Tibial nerve (tissue), 4 donors: Measurements from ENCODE around the gene CIB2. TPM values are rescaled to one million over a fixed set of nuclear protein-coding genes. Genes with fewer than 3 reads are reported as not detected.
A peak's percentile ranks its signal among the peaks of the same experiment; 100 is the strongest.

Experiments used
- DNase-seq, 2 donors: peaks; one replicate each; pipeline ENCODE4 v3.0.0-alpha.2; 2019; ENCODE audit warnings: low spot score in 2 of 2
- H3K27ac ChIP-seq, 4 donors: fragments of 200-600 bp; sonication (generic) in 3 of 4; one replicate each; pipeline ENCODE4 v1.5.1; 2017 to 2019; ENCODE audit warnings: mild to moderate bottlenecking in 1 of 4
- H3K27me3 ChIP-seq, 2 donors: fragments of 200-600 bp; sonication (generic) in 1 of 2; one replicate each; pipeline versions ENCODE4 v1.5.1 to v1.6.0; 2017 to 2019
- H3K36me3 ChIP-seq, 3 donors: fragments of 200-600 bp; sonication (generic); one replicate each; pipeline ENCODE4 v1.5.1; 2018 to 2019
- H3K4me1 ChIP-seq, 4 donors: fragments of 200-600 bp; sonication (generic) in 3 of 4; one replicate each; pipeline ENCODE4 v1.5.1; 2017 to 2019
- H3K4me3 ChIP-seq, 4 donors: fragments of 200-600 bp; sonication (generic) in 3 of 4; one replicate each; pipeline ENCODE4 v1.5.1; 2017 to 2019; ENCODE audit warnings: mild to moderate bottlenecking in 1 of 4, moderate library complexity in 1 of 4
- H3K9me3 ChIP-seq, 4 donors: fragments of 200-600 bp; sonication (generic) in 3 of 4; one replicate each; pipeline ENCODE4 v1.5.1; 2017 to 2019
- CTCF ChIP-seq, 5 experiments: fragments of 200-600 bp in 3 of 5; fragments of 450-650 bp in 2 of 5; sonication (generic) in 3 of 5; IDR thresholded peaks; one replicate each; pipeline ENCODE4 v1.5.1; 2016 to 2019; ENCODE audit warnings: antibody characterized with exemption in 5 of 5, mild to moderate bottlenecking in 3 of 5, moderate library complexity in 2 of 5
- EP300 ChIP-seq, 2 donors: sonication (generic); formaldehyde crosslinking; IDR thresholded peaks; one replicate each; pipeline ENCODE4 v1.6.1; 2017; ENCODE audit warnings: antibody characterized with exemption in 2 of 2, mild to moderate bottlenecking in 1 of 2
- POLR2A ChIP-seq, 2 donors: fragments of 450-650 bp; IDR thresholded peaks; one replicate each; pipeline ENCODE4 v1.6.1; 2017; ENCODE audit warnings: antibody characterized with exemption in 2 of 2, mild to moderate bottlenecking in 2 of 2, moderate library complexity in 2 of 2
- WGBS, 2 donors: methylation state at CpG; one replicate each; pipeline ENCODE4 v1.1.5; 2018; 5-methylcytosine and 5-hydroxymethylcytosine counted together
- total RNA-seq, 4 donors: library from RNA; depleted of rRNA; stranded (reverse); fragments of >200 nt; gene quantifications; one replicate each; pipeline ENCODE4 v1.1.0, GENCODE V29; 2016

The CIB2 gene
- total RNA-seq, 4 donors from 2014 or later = 0.63 to 11.0 (median 2.8) TPM

GRCh38 chr15:78177447-78177873 is 46.2 kb upstream of the CIB2 start:
- DNase-seq = peak in 1 of 2 donors; percentile 18
- Histone ChIP-seq H3K9me3 (no peaks in the 10 kb centered on the region), H3K27ac (no peak overlapping the region), H3K27me3 (no peaks in the 10 kb centered on the region), H3K36me3 (peaks cover 0 to 22% (median 0%) of the 10 kb centered on the region in 3 donors), H3K4me1 (no peaks in the 10 kb centered on the region), H3K4me3 (no peak overlapping the region)
- TF ChIP-seq CTCF (IDR thresholded peaks at IDR 0.05) (peak; percentile 48 to 71 (median 54)), POLR2A (IDR thresholded peaks at IDR 0.05) (no peak)
- 26 to 28% methylated on average over 9 to 12 of the region's 12 CpGs for WGBS, 2 donors

DNA sequence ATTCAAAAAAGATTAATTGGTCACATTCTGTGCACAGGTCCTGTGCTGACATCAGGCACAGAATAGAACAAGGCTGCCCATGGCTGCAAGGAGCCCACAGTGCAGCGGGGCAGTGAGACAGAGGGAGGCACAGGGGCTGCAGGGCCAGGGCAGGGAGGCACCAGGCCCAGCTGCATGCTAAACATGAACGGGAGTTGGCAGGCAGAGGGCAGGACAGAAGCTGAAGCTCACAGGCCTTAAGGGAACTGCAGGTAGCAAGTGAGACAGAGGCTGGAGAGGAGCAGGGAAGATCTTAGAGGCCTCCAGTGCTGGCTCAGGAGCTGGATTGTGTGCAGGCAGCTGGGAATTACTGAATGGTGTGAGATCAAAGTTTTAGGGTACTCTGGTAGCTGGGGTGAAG is 44.1 kb upstream of the CIB2 start:
- TF ChIP-seq EP300 (IDR thresholded peaks at IDR 0.05) (no peak), CTCF (IDR thresholded peaks at IDR 0.05) (no peak), POLR2A (IDR thresholded peaks at IDR 0.05) (no peak)
- DNase-seq = no peak
- Histone ChIP-seq H3K4me3 (no peak overlapping the region), H3K9me3 (peaks cover 0 to 5% (median 0%) of the 10 kb centered on the region in 4 donors), H3K27ac (no peak overlapping the region), H3K4me1 (no peaks in the 10 kb centered on the region), H3K27me3 (no peaks in the 10 kb centered on the region), H3K36me3 (peaks cover 0 to 43% (median 12%) of the 10 kb centered on the region in 3 donors)
- WGBS, 2 donors = 29 to 41% methylated on average over 1 to 2 of the region's 2 CpGs

GRCh38 chr15:78174401-78174800 is 43.2 kb upstream of the CIB2 start:
- no peak for DNase-seq
- H3K27ac ChIP-seq = no peak overlapping the region
- peaks cover 0 to 5% (median 0%) of the 10 kb centered on the region in 4 donors for H3K9me3 ChIP-seq
- TF ChIP-seq EP300 (IDR thresholded peaks at IDR 0.05) (no peak), POLR2A (IDR thresholded peaks at IDR 0.05) (no peak), CTCF (IDR thresholded peaks at IDR 0.05) (no peak)
- H3K4me1 ChIP-seq = no peaks in the 10 kb centered on the region
- peaks cover 0 to 52% (median 12%) of the 10 kb centered on the region in 3 donors for H3K36me3 ChIP-seq
- no peak overlapping the region for H3K4me3 ChIP-seq
- WGBS, 2 donors = 72 to 83% methylated on average over 5 to 8 of the region's 9 CpGs
- no peaks in the 10 kb centered on the region for H3K27me3 ChIP-seq

DNA sequence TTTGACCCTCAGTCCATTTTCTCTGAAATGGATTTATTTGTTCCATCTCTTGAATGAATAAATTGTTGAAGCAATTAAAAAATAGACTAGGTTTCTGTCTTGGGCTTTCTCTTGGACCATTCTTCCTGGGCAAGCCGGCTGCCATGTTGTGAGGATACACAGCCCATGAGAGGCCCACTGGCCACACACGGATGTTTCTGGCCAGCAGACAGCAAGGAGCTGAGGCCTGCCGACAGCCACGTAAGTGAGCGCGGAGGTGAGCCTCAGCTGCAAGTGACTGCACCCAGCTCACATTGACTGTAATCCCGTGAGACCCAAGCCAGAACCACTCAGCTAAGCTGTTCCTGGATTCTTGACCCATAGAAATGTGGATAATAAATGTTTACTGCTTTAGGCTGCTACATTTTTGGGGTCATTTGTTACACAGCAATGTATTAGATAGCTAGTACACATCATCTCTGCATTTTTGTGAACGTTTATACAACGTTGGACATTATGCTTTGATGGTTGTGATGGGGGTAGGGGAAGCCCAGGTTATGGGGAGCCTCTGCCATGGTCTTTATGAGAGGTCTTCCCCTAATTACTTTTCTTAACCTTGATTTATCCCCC is 40.7 kb upstream of the CIB2 start:
- no peak overlapping the region for H3K27ac ChIP-seq
- peaks cover 0 to 4% (median 0%) of the 10 kb centered on the region in 4 donors for H3K4me1 ChIP-seq
- TF ChIP-seq EP300 (IDR thresholded peaks at IDR 0.05) (no peak), POLR2A (IDR thresholded peaks at IDR 0.05) (no peak), CTCF (IDR thresholded peaks at IDR 0.05) (no peak)
- peaks cover 0 to 5% (median 0%) of the 10 kb centered on the region in 4 donors for H3K9me3 ChIP-seq
- no peak for DNase-seq
- H3K36me3 ChIP-seq = peaks cover 0 to 77% (median 12%) of the 10 kb centered on the region in 3 donors
- no peak overlapping the region for H3K4me3 ChIP-seq
- no peaks in the 10 kb centered on the region for H3K27me3 ChIP-seq
- 96 to 98% methylated on average over 9 of the region's 9 CpGs for WGBS, 2 donors

- Histone ChIP-seq H3K9me3 (peaks cover 0 to 5% (median 0%) of the 10 kb centered on the region in 4 donors), H3K4me3 (no peak overlapping the region), H3K36me3 (peaks cover 3 to 85% (median 19%) of the 10 kb centered on the region in 3 donors), H3K4me1 (peaks cover 0 to 4% (median 0%) of the 10 kb centered on the region in 4 donors), H3K27me3 (no peaks in the 10 kb centered on the region), H3K27ac (no peak overlapping the region)
- no peak for DNase-seq
- TF ChIP-seq EP300 (IDR thresholded peaks at IDR 0.05) (no peak), CTCF (IDR thresholded peaks at IDR 0.05) (no peak), POLR2A (IDR thresholded peaks at IDR 0.05) (no peak)
- 82 to 85% methylated on average over 17 of the region's 17 CpGs for WGBS, 2 donors
Measured at GRCh38 chr15:78170848-78171773, 39.9 kb upstream of the CIB2 start.
